HG03432 (cell line): ENCODE measurements around the gene GLT6D1.
"Not testable (repeated sequence)": the region's sequence is repeated elsewhere in the genome, so short reads cannot be mapped to it uniquely, and the experiment has no call there.

Experiments used
- ATAC-seq: cut with Tn5 transposase; IDR thresholded peaks from one replicate; pipeline ENCODE4 v1.9.1; 2021; ENCODE audit warnings: mild to moderate bottlenecking, moderate library complexity; ENCODE audit not compliant: unreplicated experiment

GLT6D1 gene

DNA sequence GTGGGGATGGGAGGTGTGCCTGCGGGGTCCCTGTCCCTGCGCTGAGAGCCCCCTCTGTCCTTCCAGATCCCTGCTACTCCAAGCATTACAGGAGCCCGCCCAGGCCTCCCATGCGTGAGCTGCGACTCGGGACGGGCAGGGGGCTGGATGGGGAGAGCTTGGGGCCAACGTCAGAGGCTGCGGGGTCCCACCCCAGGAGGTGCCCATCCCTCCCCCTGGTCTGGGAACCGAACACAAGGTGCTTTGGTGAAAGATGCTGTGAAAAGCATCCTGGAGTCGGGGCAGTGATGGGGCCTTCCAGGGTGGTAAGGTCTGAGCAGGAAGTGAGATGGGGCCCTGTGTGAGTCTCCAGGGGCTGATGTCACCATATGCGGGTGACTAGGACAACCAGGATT, 26.5 kb upstream of the GLT6D1 start:
- no peak for ATAC-seq

DNA sequence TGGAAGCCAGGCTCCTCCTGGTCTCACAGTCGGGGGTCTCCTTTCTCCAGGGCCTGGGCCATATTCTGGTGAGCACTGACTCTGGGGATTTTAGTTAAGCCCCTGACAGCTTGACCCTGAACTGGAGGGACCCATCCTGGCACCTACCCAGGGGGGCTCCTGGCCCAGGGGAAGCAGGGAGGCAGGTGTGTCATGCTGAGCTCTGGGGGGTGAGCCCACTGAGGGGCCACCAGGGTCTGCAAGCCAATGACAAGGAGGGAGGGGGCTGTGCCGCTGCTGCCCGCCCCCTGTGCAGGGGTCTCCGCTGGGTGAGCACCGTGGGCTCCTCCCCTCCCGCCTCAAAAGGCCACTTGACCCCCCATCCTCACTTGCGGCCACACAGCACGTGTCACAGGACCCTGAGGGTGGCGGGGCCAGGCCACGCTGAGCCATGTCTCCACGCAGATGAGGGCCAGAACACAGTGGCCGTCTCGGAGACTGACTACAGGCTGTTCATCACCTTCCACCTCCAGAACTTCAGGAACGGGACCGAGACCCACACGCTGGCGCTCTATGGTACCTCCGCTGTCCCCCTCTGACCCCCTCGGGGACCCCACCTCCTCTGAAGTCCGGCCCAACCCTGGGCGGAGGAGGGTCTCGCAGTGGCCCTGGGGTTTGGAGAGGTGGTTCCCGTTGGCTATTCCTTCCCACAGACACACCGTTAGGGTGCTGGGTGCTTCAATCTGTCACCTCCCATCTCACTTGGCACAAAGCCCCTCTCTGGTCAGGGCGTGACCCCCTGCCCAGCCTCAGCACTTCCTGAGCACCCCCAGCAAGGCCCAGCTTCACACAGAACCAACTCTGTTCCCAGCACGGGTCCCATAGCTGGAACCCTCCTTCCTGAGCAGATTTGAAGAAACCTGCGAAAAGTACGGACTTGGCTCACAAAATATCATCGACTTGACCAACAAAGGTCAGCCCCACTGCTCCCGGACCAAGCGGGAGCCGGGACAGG, 25.8 kb upstream of the GLT6D1 start:
- no peak for ATAC-seq

DNA sequence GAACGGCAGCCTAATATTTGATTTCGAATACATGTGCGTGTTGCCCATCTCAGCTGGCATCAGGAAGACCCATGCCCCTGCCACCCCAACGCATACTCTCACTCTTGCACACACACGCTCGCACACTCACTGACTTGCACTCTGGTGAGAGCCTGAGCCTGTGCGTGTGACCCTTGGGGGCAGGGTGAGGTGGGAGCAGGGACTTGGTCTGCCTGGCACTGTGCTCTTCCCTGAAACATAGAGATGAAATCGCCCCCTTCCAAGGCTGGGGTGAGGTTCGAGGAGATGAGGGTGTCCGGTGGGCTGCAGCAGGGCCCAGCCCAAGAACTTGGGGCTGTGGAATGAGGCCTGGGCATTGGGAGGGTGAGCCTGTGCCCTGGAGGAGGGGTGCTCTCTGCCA, 24.9 kb upstream of the GLT6D1 start:
- no peak for ATAC-seq

DNA sequence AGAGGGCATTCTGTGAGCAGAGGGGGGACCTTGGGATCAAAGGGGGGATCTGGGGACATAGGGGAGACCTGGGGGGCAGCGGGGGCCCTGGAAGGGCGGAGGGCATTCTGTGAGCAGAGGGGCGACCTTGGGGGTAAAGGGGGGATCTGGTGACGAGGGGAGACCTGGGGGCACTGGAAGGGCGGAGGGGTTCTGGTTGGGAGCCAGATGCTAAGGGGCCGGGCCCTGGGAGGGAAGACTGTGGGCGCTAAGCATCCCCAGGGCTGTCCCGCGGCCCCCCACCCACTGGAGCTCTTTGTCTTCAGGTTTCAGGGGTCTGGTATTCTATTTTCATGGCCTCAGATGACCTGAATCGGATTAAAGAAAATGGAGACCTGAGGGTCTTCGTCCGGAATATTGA, 24.5 kb upstream of the GLT6D1 start:
- ATAC-seq = no peak

DNA sequence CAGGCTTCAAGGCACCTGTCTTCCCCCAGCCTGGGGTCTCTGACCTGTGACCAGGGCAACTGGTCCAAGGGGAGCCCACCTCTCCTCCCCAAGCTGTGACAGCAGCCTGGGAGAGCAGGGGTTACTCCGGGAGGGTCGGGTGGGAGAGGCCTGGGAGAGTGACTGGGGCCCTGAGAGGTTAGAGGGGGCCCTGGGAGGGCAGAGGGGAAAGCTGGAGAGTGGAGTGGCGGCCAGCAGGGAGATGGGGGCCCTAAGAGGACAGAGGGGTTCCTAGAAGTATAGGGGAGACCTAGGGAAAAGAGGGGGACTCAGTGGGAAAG, 24.1 kb upstream of the GLT6D1 start:
- no peak for ATAC-seq

DNA sequence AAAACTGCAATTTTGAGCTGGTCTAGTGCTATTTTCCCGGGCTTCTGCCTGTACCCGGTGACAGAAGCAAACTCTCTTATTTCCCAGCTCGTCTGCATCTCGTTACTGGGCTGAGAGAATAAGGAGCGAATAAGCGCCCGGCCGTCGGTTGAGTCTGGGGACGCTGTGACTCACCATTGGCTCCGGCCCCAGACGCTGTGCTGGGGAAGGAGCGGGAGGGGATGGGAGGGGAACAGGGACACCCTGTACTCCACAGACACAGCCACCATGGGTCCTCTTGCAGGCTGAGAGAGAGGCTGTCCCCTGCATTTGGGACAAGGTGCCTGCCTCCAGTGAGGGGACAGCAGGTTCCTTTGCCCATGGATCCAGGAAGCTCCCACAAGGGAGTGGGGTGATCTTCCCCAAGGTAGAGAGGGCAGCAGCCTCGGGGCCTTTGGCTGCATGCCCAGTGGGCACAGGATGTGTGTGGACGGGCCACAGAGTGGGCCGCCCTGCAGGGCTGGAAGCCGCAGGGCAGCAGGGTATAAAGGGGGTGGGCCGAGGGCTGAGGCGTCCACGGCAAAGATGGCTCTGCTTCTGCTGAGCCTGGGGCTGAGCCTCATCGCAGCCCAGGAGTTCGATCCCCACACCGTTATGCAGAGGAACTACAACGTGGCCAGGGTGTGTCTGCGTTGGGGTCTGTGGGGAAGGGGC, 23.6 kb upstream of the GLT6D1 start, which contains the start of gene LCN9:
Gene LCN9, plus strand, starts transcription at position 552 of the 693 bp plus-strand sequence. Its CDS starts 13 bp downstream, at position 565.
- no peak for ATAC-seq

DNA sequence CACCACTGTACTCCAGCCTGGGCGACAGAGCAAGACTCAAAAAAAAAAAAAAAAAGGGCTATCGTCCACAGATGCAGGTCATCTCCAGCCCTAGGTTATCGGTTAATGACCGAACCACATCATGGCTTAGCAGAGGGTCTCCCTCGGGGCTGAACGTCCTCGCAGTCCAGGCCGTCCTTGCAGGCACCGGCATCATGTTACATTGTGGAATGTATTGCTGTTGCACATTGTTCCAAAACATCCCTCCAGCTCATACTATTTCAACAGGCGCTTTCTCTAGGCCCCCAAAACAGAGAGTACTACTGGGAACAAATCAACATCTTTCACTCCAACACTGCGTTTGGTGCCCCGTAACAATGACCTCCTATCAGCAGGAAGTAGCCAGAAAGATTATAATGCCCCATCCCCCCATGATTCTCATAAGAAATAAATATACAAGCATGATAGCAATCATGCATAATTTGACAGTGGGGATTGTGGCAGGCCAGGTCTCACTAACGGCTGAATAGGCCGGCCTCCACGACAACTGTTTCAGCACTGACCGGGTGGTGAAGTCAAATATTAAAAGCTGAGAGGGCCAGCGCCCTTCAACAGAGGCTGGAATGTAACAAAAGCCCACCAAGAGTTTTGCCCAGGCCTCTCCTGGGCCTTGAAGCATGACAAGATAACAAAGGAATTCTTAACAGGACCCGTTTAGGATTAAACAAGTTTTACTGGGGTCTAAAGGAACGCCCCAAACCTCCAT, 22.6 kb upstream of the GLT6D1 start:
- no peak for ATAC-seq

DNA sequence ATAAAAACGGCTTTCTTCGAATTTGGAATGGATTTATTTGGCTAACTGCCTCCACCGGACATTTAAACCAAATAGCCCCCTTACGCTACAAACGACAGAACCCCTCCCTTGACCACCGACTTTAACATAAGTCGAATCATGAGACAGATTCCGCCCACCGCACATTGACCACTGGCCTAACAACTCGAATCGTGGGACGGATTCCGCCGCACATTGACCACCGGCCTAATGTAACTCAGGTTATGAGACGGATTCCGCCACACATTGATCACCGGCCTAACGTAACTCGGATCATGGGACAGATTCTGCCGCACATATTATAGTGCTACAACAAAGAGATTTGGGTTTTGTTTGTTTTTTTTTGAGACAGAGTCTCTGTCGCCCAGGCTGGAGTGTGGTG, 21.1 kb upstream of the GLT6D1 start:
- ATAC-seq = no peak

DNA sequence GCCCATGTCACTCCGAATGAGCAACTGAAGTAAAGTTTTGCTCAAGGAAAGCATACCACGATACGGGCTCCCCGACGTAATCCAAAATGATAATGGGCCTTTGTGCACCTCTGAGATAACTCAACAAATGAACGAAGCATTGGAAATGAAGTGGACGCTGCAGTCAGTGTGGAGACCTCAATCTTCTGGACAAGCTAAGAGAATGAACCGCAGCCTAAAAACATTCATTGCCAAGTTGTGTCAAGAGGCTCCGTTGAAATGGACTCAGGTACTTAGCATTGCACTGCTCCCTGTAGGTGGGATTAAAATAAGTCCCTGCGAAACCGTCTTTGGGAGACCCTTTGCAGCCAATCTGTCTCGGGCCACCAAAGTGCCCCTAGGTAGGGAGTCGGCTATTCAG, 19.9 kb upstream of the GLT6D1 start:
- no peak for ATAC-seq

DNA sequence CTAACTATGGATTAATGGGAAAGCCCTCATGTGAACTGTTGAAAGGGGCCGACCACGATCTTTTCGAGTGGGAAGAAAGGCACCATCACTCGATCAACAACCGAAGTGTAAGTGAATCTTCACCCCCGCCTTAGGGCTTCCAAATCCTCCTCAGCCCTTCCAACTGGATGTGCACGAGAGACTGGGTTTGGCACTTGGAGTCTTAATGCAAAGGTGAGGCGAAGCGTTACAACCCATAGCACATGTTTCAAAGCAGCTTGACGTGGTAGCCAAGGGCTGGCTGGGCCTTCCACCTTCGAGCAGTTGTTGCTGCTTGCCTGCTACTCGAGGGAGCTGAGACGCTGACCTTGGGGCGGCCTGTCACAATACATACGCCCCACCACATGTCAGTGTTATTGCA, 18.1 kb upstream of the GLT6D1 start:
- ATAC-seq = no peak

DNA sequence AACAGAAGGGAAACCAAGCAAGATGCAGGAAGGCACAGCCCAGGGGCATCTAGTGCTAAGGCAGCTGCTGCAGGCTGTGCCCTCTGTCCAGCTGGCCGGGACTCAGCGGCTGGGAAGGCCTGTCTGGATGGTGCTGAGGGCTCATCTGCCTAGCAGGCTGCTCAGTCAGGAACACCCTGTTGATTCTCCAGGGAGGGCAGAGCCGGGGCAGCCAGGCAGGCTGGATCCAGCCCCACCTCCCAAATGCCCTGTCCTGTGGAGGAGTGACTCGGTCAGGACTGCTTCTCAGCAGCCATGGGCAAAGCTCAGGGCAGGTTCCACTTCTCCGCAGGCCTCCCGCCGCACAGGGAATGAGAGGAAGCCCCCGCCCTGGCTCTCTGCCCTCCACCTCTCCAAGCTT, 16.0 kb upstream of the GLT6D1 start:
- ATAC-seq = no peak

DNA sequence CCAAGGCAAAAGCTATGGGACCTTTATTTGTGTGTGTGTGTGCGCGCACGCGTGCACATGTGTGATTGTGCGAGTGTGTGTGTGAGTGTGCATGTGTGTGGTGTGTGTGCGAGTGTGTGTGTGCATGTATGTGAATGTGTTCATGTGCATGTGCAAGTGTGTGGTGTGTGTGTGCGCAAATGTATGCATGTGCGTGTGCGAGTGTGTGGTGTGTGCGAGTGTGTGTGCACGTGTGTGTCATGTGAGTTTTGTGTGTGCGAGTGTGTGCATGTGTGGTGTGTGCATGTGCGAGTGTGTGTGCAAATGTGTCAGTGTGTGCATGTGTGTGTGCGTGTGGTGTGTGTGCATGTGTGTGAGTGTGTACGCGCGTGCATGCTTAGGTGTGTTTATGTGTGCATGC, 11.1 kb upstream of the GLT6D1 start:
- no peak for ATAC-seq

DNA sequence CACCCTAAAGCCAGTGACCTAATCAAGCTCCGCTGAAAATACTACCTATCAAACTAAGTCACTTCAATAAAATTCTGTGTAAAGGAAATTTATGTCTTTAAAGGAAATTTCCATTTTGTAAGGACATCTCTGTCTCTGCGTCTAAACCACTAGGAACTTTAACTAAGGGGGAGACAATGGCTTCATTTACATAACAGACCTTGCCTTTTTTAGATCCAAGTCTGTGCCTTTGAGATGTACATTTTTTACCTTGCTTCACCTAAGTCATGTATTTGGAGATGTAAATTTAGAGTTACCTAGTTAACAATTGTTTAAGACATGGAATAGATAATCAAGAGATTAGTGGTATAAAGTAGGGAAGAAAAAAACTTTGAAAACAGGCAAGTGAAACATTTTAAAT, 10.2 kb upstream of the GLT6D1 start:
- no peak for ATAC-seq

DNA sequence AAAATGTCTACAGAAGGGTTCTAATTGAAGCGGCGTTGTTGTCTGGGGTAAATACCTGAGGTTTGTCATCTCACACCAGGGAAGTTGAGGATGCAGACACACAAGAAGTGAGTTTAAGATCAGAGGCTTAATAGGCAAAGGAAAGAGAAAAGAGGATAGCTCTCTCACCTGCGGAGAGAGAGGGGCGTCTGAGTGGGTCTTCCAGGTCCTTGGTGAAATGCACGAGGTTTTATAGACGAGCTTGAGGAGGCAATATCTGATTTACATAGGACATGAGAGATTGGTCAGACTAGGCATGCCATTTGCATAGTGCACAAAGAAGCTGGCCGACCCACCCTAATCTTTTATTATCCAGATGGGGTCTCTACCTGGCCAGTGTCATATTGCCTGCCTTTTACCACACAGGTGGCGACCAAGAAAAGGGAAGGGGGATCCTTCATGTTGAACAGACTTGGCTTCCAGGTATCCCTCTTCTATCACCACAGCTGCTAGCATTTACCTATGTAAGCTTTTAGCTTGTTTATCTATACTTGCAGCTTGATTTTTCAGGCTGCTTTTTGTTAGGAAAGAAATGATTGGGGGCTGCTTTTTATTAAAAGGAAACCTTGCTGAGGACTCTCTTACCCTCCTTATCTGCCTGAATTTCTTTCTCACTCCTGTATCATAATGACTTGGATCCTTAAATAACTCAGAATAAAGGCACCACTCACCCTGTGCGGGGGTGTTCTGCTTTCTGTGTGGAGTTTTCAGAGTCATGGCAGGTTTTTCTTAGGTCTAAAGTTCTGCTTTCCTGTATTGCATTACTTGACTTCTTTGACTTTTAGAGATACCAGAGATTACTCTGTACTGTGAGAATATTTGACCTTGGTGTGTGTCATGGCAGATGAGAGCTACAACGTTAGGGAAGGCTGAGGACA, 9.4 kb upstream of the GLT6D1 start:
- ATAC-seq = no peak

DNA sequence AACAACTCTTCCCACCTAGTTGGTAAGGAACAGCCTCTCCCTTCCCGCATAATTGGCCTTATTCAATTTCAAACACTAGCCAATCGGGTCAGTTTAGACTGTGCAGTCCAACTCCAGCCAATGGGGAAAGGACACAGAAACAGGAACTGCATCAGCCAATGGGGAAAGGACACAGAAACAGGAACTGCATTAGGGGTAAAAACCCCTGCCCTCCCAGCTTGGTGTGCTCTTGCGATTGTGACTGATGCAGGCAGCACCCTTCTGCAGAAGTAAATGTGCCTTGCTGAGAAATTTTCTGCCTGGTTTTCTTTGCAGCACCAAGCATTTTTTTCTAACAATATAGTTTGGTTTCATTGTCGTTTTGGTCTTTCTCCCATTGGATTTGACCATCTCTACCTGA, 8.5 kb upstream of the GLT6D1 start:
- ATAC-seq = no peak

DNA sequence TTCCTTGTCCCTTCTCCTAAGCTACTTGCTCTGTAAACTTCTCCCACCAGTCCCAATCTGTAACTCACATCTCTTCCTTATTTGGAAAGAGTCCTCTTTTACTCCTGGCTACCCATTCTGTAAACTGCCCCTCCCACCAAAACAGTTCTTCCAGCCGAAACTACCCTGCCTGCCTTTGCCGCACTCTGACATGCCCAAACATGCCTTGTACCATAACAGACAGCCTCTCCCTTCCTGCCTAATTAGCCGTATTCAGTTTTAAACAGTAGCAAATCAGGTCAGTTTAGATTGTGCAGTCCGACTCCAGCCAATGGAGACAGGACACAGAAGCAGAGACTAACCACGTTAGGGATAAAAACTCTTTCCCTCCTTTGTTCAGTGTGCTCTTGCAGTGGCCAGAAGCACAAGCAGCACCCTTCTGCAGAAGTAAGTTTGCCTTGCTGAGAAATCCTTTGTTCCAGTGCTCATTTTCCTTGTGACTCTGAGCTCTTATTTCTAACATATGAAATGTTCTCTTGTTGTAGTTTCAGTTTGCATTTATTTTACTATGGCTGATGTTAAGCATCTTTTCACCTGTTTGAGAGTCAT, 5.4 kb upstream of the GLT6D1 start:
- no peak for ATAC-seq

DNA sequence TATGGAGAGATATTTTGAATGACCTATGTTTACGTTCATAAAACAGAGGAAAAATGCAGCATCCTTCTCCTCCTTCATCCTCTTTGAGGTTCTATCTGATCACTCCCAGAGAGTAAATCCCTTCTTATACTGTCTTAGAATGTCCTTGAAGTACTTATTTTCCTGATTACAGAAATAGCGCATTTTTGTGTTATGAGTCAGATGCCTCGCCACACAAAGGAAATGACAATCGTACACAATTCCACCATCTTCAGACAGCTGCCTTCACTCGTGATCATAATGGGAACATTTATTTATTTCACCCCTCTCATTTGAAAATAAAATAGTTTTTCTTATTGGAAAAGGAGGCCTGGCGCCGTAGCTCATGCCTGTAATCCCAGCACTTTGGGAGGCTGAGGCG, 2.4 kb upstream of the GLT6D1 start:
- ATAC-seq = no peak

DNA sequence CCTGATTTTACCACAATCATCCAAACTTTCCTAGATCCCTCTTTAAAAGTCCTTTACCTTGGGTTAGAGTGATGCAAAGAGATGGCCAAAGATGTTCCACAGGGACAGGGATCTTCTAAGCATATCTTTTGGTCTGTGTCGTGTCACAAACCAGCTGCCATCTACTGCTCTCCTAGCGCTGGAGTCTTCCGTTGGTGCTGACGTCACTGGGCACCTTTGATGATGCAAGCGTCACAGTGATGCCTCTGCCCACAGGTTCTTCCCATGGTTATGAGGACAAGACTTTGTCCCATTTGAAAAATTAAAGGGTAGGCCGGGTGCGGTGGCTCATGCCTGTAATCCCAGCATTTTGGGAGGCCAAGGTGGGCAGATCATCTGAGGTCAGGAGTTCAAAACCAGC, 1.7 kb upstream of the GLT6D1 start:
- no peak for ATAC-seq

DNA sequence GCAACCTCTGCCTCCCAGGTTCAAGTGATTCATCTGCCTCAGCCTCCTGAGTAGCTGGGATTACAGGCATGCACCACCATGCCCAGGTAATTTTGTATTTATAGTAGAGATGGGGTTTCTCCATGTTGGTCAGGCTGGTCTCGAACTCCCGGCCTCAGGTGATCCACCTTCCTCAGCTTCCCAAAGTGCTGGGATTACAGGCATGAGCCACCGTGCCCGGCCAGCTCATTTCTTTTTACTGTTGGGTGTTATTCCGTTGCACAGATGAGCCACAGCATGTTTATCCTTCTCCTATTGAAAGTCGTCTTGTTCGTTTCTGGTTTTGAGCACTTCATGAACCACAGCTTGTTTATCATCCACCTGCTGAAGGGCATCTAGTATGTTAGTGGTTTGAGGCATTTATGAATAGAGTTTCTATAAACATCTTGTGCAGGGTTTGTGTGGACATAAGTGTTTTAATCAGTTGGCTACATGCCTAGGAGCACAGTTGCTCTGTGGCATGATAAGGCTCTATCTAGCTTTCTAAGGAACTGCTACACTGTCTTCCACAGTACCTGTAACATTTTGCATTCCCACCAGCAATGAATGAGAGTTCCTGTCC, 2.3 kb downstream of the GLT6D1 start:
- ATAC-seq = not testable (repeated sequence)

DNA sequence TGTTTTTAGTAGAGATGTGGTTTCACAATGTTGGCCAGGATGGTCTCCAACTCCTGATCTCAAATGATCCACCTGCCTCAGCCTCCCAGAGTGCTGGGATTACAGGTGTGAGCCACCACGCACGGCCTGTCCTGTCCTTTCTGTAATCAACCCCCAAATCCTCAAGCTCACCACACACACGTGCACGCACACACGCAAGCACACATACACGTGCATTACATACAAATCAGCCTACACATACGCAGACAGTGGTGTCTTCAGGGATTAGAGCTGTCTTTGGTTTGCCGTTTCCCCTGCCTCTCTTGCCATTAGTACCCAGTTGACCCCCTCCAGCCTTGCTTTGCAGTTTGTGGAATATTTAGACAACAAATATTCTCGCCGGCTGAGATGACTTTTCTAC, 6.5 kb downstream of the GLT6D1 start:
- no peak for ATAC-seq
